GM19372 (cell line): ENCODE measurements around the gene ATP1A3.

ENCODE experiments used
- ATAC-seq: cut with Tn5 transposase; IDR thresholded peaks from one replicate; pipeline ENCODE4 v1.9.1; 2021; ENCODE audit warnings: mild to moderate bottlenecking, low read depth, moderate library complexity; ENCODE audit not compliant: unreplicated experiment

The ATP1A3 gene

GRCh38 chr19:41918653-41919244, 75.3 kb downstream of the ATP1A3 start:
- no peak for ATAC-seq

GRCh38 chr19:41918095-41918494, 75.9 kb downstream of the ATP1A3 start:
- no peak for ATAC-seq

DNA sequence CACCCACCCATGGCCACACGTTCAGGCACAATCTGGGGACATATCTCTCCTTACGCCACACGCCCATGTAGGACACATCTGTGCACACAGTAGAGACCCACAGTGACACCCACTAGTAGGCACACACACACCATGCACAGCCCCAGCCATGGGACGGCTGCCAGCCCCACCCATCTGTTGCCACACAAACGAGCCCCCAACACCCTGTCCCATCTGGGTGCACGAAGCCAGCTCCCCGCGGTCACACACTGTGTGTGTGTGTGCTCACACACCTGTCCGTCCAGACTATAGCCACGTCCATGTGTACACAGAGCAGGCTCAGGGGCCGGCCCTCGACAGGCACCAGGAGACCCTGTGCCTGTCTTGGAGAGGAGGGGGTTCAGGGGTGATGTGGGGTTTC, 76.4 kb downstream of the ATP1A3 start:
- no peak for ATAC-seq
